Measurements from ENCODE around the gene TEX2.
"Not testable (repeated sequence)": the region's sequence is repeated elsewhere in the genome, so short reads cannot be mapped to it uniquely, and the experiment has no call there.

TEX2 gene

GRCh38 chr17:64209983-64210382 is 53.1 kb downstream of the TEX2 start:
- peak; percentile 86 for DNase-seq (ENCODE audit: low spot score)

GRCh38 chr17:64209356-64209941 is 53.6 kb downstream of the TEX2 start:
- no peak for DNase-seq (ENCODE audit: low spot score)

- DNase-seq (ENCODE audit: low spot score): not testable (repeated sequence)
Measured at GRCh38 chr17:64208656-64209055, 54.4 kb downstream of the TEX2 start.

- DNase-seq (ENCODE audit: low spot score): no peak
Measured at GRCh38 chr17:64205804-64206203, 57.3 kb downstream of the TEX2 start.

- no peak for DNase-seq (ENCODE audit: low spot score)
Measured at GRCh38 chr17:64203630-64204029, 59.4 kb downstream of the TEX2 start.

- DNase-seq (ENCODE audit: low spot score): peak; percentile 71
Measured at GRCh38 chr17:64202683-64203344, 60.2 kb downstream of the TEX2 start.

GRCh38 chr17:64200080-64201032 is 62.7 kb downstream of the TEX2 start:
- no peak for DNase-seq (ENCODE audit: low spot score)

DNA sequence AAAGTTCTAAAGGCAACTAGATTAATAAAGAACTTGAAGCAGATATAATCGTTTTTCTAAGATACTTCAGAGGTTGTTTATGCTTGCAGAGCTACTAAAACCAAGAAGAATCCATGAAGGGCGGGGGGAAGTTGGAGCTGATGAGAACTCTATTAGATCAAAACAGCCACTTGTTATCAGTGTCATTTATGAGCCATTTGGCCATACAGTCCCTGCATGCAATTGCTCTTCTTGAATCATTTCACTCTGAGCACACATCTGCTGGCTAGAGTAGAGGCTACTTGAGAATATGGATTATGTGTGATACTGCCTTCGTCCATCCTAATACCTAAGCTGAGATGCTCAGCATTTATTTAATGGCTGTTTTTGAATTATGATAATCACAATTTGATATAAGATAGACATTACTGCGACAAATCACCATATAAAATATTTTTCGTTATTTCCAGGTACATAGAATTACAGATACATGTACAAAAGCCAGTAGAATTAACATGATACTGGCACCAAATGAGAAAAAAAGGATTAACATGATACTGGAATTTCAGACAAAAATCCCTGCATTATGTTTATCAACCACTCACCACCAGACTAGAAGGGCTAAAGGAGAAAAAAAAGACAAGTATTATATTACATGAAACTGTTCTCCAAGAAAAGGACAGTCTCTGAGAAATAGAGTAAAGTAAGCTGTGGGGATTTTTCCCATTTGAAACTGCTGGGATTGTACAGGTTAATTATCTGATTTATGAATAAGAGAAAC is 64.5 kb downstream of the TEX2 start:
- DNase-seq (ENCODE audit: low spot score): no peak

DNA sequence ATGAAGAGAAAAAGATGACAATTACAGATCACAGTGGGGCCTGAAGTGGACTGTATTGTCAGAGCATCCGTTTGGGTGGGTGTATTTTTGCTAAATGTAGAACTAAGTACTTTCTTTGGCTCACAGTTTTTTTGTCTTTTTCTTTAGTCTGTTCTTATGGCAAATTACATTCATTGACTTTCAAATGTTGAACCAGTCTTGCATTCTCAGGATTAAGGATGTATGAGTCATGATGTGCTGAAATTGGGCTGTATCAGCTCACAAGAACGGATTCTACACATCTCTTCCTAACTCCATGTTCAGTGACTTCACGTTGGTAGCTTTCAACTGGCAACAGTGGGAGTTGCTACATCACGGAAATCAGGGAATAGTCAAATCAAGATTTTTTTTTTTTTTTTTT is 66.5 kb downstream of the TEX2 start:
- DNase-seq (ENCODE audit: low spot score): peak; percentile 17

DNA sequence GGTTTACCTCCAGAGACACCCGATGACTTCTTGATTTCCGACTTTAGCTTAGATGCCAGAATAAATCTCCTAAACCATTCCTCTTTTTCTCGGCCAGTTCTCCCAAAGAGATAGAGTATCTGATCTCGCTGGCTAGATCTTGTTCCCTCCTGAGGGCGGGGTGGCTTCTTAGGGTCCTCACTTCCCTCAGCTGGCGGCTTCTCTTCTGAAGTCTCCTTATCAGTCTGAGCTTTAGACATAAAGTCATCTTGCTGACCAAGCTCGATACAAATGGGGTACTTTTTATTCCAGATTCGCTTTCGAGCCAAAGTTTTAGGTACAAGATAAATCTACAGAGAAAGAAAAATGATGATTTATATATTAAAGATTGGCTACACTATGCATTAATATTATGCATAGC is 69.5 kb downstream of the TEX2 start:
- DNase-seq (ENCODE audit: low spot score): no peak

DNA sequence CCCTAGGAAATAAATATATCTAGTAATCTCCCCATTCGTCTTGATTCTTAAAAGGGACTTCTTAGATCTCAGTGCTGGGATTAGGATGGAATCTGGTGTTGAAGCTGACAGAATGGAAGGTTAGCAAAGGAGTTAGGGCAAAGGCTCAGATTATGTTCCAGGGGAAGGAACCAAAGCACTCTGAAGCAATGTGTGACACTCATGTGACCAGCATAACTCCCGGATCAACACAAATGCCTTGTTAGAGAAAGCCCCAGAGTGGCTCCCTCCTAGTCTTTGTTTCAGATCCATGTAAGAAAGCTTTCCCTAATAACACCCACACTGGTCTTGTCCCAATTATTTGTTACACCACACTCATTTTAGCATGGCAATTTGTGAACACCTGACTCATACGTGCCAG is 70.5 kb downstream of the TEX2 start:
- no peak for DNase-seq (ENCODE audit: low spot score)

- DNase-seq (ENCODE audit: low spot score): no peak
Measured at GRCh38 chr17:64190472-64190871, 72.6 kb downstream of the TEX2 start.

GRCh38 chr17:64188088-64188487 is 75.0 kb downstream of the TEX2 start:
- no peak for DNase-seq (ENCODE audit: low spot score)

DNA sequence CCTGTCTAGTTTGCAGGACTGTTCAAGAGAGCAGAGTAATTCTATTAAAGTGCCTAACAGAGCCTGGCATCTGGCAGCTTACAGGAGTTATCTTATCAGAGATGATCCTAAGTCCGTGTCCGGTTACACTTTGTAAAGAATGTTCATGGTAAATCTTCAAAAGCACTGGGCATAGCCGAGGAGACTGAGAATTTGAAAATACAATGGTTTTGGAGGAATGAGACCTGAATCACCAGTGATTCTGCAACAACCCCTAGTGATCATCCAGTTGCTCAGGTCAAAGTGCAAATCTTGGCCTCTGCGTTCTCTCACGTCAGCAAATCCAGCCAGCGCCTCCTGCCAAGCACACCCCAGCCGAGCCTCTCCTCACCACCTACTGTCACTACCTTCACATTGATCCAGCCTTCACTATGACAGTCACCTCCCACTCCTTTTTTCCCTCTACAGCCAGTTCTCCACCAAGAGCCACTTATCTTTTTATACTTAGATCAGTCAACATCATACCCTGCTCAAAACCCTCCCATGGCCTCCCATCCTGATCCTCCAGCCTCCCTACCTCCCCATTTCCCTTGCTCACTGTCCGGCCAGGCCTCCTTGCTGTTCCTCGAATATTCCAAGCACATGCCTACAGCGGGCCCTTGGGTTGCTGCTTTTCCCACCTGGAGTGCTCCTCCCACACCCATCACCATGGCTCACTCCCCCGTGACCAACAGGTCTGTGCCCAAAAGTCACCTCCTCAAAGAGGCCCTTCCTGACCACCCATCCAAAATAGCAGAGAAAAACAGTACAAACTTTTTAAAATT is 75.8 kb downstream of the TEX2 start:
- no peak for DNase-seq (ENCODE audit: low spot score)

DNA sequence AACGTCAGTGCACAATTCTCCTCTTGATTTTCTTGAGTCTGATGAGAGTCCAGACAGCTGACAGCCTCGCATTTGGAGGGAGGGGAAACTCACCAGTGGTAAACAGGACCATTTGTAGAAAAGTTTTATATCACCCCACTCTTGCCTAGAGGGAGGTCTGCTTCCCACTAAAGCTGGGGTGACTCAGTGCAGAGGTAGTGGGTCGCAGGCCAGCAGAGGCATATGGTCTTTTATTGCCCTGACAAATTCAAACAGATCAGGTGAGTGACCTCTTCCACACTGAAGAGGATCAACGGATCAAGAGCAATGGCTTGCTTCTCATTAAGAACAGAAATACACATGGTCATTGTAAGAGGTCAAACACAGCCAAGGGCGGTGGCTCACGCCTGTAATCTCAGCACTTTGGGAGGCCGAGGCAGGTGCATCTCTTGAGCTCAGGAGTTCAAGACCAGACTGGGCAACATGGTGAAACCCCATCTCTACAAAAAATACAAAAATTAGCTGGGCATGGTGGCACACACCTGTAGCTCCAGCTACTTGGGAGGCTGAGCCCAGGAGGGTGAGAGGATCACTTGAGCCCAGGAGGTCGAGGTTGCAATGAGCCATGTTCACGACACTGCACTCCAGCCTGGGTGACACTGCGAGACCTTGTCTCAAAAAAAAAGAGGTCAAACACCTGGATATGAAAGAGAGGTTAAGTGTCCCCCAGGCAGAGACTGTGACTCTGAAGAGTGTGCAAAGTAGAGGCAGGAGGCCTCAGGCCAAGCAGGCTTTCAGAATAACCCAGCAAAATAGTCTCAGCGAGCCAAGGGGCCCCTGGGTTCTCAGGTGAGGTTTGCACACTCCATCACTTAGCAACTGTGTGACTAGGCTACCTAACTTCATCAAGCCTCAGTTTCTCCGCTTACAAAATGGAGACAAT is 76.6 kb downstream of the TEX2 start:
- no peak for DNase-seq (ENCODE audit: low spot score)

GRCh38 chr17:64185557-64185956 is 77.5 kb downstream of the TEX2 start:
- DNase-seq (ENCODE audit: low spot score): peak; percentile 24

GRCh38 chr17:64185101-64185500 is 78.0 kb downstream of the TEX2 start:
- no peak for DNase-seq (ENCODE audit: low spot score)

- peak; percentile 74 for DNase-seq (ENCODE audit: low spot score)
Measured at GRCh38 chr17:64183815-64184214, 79.2 kb downstream of the TEX2 start.

DNA sequence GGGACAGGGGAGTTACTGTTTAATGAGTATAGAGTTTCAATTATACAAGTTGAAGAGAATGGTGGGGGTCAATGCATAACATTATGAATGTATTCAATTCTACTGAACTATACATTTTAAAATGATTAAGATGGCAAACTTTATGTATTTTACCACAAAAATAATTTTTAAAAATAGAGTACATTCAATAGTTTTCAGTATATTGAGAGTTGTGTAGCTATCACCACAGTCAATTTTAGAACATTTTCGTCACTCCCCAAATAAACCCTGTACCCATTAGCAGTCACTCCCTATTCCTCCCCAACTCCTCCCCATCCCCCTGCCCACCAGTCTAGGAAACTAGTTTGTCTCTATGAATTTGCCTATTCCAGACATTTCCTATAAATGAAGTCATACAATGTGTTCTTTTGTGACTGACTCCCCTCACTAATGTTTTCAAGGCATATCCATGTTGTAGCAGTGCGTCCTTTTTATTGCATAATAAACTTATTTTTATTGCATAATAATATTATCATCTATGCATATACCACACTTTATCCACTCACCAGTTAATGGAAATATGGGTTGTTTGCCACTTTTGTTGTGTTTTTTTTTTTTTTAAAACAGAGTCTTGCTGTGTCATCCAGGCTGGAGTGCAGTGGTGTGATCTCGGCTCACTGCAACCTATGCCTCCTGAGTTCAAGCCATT is 80.6 kb downstream of the TEX2 start:
- no peak for DNase-seq (ENCODE audit: low spot score)

All from kidney tubule cell (primary cell).